Measurements from ENCODE around the gene SGCD.

DNA sequence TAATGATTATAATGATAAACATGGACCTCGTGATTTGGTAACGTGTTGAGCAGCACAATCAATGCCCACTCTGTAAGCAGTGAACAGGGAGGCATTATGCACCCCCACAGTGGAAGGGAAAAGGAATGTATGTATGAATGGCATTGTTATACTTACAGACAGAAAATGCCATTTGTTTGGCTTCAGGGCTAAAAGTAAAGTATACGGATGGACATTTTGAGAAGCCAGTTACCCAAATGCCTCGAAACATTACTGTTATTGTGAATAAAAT lies 262.9 kb downstream of the SGCD start:
- TF ChIP-seq, protein P1, sequence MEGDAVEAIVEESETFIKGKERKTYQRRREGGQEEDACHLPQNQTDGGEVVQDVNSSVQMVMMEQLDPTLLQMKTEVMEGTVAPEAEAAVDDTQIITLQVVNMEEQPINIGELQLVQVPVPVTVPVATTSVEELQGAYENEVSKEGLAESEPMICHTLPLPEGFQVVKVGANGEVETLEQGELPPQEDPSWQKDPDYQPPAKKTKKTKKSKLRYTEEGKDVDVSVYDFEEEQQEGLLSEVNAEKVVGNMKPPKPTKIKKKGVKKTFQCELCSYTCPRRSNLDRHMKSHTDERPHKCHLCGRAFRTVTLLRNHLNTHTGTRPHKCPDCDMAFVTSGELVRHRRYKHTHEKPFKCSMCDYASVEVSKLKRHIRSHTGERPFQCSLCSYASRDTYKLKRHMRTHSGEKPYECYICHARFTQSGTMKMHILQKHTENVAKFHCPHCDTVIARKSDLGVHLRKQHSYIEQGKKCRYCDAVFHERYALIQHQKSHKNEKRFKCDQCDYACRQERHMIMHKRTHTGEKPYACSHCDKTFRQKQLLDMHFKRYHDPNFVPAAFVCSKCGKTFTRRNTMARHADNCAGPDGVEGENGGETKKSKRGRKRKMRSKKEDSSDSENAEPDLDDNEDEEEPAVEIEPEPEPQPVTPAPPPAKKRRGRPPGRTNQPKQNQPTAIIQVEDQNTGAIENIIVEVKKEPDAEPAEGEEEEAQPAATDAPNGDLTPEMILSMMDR (IDR thresholded peaks at IDR 0.05), result no peak
- no peak for TF ChIP-seq POLR2A (IDR thresholded peaks at IDR 0.05)
